ENCODE data around the gene C1QTNF1.

The C1QTNF1 gene

DNA sequence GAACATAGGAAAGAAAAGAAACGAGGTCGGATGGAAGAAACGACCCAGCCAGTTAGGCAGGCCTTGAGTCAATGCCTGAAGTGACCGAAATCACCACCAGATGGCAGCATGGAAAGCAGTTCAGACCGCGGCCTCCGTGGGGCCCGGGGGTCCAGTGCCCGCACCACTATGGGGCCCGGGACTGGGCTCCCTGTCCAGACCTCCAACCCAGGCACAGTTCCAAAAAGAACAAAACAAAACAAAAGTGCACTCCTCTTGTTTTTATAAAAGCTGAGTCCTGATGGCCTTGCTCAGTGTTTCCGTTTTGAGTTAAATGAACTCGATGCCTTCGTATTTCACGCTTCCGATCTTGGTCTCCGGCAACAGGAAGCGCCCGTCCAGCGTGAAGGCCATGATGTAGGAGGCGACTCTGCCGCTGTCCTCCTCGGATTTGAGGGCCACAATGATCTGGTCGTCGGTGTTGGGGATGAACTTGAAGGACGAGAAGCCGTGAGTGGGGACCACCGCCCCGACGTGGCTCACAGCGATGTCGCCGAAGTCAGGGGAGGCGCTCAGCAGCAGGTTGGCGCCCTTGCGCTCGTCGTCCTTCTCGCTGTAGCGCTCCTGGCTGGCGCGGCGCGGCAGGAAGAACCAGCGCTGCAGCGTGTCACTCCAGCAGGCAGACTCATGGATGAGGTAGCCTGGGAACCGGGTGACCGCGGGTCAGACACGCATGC is 30.6 kb upstream of the C1QTNF1 start:
- DNase-seq = no peak

DNA sequence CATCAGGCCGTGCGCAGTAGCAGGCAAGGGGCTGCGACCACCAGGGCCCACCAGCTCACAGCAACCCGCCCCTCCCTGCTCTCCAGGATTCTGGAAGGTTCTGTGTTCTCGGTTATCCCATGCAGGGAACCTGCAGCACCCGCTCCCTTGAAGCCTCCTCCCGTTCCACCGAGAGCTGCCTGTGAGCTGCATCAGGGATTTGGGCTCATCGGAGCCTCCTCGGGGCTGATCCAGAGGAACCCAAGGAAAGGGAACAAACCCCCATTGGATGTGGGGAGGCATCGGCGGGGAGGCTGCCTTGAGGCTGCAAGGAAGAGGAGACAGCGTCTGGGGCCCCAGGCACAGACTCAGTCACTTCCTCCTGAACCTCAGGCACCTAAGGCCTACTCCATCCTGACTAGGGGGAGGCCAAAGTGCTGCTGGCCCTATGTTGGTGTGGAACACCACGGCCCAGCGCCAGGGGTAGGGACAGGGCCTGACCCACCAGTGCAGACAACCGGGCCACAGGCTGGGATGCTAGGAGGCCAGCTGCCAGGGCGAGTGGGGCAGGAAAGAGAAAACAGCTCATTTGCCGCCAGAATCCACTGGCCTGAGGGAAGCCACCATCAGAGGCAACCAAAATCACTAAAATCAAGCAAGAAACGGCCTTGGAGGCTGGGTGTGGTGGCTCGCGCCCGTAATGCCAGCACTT is 29.8 kb upstream of the C1QTNF1 start:
- DNase-seq = no peak

DNA sequence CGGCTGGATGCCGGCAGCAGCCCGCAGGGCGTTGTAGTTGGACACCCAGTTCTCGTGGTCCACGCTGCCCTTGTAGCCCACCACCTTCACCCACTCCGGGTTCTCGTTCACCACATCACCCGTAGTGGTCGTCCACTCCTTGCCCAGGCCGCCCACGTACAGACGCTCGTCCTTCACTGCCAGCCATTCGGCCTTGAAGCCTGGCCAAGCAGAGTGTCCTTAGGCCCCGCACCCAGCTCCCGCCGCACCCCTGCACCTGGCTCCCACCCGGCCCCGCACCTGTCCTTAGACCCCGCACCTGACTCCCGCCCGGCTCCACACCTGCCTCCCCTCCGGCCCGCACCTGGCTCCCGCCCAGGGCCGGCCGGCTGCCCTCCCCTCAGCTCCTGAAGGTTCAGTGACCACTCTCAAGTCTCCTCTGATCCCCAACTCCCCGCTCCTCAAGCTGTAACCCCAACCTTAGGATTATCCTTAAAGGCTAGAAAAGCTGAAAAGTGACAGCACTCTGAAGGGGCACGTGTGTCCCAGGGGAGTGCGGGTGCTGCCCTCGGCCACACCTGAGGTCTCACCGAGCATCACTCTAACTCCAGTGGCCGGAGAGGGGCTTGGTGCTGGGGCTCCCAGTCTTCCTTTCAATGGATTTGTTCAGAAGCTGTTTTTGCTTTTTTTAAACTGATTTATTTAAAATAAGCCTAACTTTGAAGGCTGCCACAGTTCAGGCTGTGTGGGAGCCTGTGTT is 28.8 kb upstream of the C1QTNF1 start:
- DNase-seq = no peak

DNA sequence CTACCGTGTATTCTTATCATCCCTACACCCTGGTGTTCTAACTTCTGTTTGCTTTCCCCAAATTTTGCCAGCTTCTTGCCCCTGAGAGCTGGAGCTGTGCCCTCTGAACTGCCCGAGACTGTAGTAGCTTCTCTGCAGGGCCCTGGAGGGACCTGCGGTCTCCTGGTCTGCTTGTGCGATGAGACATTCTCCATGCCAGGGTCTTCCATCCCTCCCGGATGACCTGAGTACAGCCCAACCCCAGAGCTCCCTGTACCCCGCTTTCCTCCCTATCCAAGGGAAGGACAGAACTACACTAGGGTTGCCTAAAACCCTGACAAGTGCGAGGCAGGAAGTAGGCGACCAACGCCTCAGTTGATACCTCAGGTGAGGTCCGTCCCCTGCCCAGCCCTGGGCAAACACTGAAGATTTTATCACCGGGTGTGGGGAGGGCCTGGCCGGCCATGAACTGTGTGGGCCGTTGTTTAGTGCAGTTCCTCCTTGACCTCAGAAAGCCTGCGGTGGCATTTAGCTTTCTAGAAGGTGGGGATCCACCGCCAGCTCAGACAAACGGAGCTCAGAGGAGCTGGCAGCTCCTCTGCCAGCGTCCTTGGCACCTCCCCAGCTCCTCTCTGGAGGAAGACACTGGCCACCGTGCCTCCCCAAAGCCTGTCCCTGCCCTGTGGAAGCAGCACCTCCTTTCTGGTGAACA is 28.1 kb upstream of the C1QTNF1 start:
- no peak for DNase-seq

DNA sequence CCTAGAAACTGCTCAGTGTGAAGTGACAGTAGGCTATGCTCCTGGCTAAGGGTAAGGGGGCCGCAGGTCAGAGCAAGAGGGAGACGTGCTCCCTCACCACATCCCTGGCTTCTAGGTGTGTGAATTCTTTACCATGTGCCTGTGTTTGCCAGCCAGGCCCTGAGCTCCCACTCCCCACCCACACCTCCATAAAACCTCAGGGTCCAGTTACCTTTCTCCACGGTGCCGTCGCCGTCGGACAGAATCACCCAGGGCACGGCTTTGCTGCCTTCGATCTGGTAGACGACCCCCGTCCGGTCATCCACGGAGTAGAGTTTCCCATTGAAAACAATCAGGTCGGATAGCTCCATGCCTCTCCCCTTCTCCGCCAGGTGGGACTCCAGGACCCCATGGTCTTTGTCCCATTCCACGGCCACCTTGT is 27.2 kb upstream of the C1QTNF1 start:
- no peak for DNase-seq

DNA sequence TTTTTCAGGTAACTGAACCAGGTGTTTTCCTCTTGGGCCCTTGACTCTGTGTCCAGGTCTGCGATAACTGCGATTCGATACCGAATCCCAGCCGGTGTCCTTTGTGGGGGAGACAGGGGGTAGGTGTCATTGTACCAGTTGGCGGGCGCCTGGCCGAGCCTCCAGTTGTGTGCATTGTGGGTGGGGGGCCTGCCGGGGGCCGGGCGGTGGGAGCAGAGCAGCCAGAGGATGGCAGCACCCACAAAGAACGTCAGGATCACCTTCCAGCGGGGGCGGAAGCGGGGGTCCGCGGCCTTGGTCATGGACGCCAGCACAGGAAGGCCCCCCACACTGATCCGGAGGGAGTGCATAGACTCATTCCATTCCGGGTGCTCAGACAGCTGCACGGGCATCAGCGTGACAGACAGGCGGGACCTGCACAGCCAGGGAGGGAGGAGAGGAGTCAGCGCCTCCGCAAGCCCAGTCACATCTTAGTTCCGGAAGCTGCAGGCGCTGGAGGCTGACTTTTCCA is 26.7 kb upstream of the C1QTNF1 start:
- DNase-seq = no peak

DNA sequence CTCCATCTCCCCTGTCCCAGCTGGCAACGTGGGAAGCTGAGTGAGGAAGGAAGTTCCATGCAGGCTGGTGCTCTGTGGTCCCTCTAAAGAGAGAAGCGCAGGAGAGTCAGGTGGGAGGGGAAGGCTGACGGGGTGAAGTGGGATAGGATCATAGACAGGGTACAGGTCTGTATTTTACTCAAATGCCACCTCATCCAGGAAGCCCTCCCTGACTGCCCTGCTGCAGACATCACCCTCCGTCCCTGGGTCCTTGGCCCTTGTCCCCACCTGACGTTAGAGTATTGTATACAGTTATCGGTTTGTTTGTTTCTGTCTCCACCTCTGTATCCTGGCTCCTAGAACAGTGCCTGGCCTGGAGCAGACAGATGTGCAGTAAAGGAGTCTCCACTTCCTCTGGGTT is 26.1 kb upstream of the C1QTNF1 start:
- DNase-seq = no peak

DNA sequence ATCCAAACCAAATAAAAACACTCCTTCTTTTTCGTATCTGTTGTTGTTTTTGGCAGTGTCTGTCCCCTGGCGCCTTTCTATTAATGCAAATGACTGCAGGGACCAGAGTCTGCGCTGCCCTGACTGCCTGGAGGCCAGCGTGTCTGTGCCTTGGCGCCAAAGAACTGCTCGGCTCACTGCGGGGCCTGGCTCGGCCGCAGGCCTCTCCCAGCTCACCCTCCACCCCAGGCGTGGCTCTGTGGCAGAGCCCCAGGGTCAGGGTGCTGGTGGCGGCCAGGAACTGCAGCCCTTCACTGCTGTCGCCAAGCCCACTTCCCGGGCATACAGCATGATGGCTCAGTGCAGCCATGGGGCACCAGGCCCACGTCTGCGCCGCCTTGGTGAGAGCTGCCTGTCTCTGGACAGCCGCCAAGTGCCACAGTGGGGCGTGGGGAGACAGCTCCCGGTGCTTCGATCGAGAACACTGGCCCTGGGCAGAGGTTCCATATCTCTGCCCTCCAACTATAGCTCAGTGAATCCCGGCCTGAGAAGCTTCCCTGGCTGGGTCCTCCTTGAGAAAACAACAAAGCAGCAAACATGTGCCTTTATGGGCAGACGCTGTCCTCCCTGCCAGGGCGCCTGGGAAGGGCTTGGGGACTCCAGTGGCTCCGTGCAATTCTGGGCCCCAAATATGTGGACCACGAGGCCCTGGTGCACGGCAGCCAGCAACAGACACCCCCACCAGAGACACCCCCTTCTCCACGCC is 25.5 kb upstream of the C1QTNF1 start:
- no peak for DNase-seq

DNA sequence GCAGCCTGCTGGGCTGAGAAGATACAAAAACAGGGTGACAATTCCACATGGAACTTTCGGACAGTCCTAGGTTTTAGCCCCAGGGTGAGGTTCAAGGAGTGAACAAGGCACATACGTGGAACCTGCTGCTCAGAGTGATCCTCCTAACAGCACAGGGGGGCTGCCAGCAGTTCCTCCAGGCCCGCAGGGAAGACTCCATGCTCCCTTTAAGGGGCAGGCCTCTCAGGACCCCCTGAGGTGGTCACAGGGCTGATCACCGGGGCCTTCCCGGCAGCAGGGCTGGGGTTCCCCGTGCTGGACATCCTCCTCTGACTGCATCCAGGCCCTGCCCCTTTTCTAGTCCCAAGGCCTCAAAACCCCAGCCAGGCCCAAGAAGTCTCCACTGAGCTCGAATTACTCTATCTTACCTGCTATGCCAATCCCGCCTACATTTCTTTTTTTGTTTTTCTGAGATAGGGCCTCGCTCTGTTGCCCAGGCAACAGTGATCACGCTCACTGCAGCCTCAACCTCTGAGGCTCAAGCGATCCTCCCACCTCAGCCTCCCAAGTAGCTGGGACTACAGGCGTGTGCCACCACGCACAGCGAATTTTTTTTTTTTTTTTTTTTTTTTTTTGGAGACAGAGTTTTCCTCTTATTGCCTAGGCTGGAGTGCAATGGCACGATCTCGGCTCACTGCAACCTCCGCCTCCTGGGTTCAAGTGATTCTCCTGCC is 24.8 kb upstream of the C1QTNF1 start:
- DNase-seq = no peak

DNA sequence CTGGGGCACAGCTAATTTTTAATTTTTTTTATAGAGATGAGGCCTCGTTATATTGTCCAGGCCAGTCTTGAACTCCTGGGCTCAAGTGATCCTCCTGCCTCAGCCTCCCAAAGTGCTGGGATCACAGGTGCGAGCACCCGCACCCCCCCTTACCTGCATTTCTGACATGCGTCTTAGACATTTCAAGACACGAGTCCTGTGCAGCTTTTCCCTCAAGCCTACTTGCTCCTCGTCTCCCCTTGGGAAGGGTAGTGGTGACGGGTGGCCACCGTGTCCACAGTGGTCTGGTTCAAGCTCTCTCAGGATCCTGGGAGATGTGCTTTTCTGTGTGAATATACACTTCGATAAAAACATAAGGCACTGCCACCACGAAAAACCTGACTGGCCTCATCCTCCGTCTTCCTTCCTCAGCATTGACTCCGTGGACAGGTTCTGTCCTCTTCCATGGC is 24.0 kb upstream of the C1QTNF1 start:
- DNase-seq = no peak

DNA sequence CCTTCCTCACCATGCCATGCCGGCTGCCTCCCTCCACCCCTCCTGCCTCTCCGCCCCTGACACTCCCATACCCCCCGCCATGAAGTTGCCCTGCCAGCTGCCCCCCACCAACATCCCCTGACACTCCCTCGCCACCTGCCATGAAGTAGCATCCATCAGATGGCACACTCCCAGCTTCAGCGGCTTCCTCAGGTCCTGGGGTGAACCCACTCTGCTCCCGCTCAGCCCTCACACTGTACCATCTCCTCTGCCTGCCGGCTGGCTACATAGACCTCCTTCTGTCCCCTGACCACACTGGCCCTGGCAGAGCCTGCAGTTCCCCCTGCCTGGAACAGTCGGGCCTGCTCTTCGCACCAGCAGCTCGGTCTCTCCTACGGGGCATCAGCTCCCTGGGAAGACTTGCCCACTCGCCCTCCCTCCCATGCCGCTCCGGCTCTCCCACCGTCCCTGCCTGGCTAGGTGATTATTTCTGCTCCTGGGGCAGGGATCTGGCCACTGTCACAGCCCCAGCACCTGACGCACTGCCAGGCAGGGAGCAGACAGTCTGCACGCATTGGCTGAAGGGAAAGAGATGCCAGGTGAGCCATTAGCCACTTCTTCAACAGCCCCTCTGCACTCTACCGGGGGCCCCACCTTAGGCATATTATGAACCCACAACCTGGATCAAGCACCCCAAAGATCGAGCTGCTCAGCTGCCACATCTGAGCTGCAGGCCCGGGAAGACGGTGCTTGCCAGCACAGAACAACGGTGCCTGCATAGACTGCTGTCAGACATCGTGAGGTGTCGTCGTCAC is 23.4 kb upstream of the C1QTNF1 start:
- DNase-seq = no peak

DNA sequence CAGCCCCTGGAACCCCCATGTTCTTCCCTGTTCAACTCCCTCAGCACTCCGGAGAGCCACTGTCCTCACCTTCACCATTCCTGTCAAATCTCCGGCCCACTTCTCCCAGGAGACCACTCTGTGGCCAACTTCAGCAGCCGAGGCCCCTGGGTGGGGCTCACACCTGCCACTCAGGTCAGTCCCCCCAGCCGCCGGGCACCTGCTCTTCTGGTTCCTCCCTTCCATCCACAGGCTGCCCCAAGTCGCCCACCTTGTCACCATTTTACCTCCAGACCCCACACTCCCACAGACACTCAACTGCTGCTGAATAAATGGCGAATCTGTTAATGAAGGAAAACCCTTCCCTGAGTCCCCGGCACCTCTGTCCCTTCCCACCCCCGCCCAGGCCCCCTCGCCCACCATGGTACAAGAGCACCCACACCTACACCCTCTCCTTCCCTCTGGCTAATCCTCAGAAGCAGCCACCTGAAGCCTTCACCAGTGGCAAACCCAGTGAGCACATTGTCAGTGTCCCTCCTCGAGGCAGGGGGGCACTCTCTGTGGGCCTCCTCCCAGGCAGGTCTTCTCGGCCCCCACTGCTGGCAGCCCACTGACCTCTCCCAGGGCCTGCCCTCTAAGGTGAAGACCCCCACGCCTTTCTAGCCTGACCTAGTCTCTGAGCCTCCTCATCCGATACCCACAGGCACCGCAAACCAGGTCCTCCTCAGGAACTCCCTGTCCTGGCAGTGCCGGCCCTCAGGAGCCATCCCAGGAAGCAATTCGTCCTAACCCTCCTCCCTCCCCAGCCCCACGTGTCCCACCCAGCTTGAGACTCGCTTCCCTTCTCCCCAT is 22.6 kb upstream of the C1QTNF1 start:
- no peak for DNase-seq

DNA sequence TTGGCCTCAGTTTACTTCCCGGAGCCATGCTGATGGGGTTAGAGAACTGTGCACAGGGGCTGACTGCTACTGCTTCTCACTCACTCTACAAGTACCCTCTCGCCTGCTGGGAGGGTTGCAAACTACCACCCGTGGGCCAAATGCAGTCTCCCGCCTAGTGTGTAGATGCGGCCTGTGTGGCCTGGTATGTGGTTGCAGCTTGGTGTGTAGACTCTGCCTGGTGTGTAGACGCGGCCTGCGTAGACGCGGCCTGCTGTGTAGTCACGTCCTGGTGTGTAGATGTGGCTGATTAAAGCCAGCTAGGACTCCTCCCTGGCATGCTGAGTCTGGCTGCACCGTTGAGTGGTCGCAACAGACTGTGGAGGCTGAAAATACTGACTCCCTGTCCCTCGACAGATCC is 21.7 kb upstream of the C1QTNF1 start:
- no peak for DNase-seq

DNA sequence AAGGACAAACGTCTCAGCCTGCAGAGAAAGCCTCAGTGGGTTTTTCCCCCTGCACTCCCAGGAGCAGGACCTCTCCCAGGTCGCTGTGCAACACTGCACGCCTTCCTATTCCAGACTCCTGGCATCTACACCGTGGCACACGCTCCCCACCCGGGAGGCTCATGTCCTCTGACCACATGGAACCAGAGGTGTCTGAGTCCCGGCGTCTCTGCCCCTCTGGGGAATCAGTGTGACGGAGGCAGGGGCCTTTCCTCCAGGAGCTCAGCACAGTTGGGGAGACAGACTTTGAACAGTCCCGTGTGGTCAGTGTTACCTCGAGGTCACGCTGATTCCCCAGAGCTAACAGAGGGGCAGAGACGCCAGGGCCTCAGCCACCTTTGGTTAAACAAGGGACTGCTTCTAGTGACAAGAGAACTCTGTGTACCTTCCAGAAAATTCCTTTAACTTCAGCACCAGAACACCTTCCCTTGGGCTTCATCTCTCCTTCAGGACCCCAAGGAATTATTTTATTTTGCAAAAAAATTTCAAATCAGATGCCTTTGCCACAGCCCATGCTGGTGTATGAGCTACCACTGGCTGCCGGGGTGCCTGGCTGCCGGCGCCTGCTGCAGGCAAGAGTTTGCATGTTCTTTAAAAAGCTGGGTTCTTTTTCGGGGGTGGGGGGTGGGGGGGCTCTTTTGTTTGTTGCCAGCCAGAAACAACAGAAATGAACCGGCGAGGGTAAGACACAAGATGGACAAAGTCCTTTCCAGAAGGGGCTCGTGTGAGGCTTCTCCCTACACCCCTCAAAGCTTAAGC is 21.0 kb upstream of the C1QTNF1 start:
- no peak for DNase-seq

DNA sequence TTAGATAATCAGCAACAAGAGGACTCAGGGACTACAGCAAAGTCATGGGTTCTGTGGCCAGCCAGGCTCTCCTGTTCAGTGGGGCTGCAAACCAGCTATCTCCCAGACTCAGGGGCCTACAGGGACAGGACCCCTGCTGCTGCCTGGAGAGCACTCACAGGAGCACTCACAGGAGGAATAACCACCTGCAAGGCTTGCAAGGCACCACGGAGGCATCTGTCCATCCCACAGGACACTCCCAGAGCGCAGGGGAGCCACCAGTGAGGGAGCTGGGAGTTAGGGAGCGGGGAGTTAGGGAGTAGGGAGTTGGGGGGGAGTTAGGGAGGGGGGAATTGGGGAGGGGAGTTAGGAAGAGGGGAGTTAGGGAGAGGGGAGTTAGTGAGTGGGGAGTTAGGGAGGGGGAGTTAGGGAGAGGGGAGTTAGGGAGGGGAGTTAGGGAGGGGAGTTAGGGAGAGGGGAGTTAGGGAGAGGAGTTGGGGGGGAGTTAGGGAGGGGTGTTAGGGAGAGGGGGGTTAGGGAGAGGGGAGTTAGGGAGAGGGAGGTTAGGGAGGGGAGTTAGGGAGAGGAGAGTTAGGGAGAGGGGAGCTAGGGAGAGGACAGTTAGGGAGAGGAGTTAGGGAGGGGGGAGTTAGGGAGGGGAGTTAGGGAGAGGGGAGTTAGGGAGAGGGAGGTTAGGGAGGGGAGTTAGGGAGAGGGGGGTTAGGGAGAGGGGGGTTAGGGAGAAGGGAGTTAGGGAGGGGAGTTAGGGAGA is 20.1 kb upstream of the C1QTNF1 start:
- DNase-seq = no peak

DNA sequence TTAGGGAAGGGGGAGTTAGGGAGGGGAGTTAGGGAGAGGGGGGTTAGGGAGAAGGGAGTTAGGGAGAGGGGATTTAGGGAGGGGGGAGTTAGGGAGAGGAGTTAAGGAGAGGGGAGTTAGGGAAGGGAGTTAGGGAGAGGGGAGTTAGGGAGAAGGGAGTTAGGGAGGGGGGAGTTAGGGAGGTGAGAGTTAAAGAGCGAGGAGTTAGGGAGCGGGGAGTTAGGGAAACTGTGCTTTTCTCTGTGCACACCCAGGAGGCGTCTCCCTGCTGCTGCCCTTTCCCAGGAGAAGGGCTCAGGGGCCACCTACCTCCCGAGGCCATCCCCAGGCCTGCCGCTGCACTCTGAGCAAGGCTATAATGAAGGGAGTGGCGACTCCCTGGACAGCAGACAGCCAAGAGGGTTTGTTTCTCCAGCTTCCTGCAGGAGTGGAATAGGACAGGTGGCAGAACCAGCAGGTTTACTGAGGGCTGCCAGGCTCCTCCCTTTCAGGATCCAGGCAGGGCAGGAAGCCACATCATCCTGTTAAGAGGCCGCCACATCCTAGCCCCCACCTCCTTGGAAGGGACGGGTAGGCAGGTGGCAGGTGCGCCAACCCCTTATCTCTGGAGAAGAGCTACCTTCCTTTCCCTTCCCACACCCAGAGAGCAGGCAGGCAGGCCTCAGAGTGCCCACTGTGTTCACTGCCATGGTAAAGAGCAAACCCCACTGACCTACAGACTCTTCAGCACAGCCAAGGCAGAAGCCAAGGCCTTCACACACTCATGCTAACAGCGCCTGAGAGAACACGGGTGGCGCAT is 18.7 kb upstream of the C1QTNF1 start:
- DNase-seq = no peak

DNA sequence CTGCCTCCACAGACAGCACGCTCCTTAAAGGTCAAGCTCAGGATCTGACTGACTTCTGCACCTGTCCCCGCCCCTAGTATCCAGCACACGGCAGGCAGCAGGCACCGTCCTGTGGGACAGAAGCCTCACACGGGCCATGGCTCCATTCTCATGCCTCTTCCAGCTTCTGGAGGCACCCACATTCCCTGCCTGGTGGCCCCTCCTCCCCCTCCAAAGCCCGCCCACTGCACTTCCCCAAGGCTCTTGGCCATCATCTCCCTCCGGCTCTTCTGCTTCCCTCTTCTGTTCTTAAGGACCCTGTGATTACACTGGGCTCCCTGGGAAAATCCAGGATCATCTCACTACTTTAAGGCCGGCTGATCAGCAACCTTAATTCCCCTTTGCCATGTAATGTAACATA is 17.9 kb upstream of the C1QTNF1 start:
- DNase-seq = no peak
